ENCODE results near the gene CD300A.
A peak's percentile ranks its signal among the peaks of the same experiment; 100 is the strongest.
"Not testable (repeated sequence)": the region's sequence is repeated elsewhere in the genome, so short reads cannot be mapped to it uniquely, and the experiment has no call there.

Gene CD300A

DNA sequence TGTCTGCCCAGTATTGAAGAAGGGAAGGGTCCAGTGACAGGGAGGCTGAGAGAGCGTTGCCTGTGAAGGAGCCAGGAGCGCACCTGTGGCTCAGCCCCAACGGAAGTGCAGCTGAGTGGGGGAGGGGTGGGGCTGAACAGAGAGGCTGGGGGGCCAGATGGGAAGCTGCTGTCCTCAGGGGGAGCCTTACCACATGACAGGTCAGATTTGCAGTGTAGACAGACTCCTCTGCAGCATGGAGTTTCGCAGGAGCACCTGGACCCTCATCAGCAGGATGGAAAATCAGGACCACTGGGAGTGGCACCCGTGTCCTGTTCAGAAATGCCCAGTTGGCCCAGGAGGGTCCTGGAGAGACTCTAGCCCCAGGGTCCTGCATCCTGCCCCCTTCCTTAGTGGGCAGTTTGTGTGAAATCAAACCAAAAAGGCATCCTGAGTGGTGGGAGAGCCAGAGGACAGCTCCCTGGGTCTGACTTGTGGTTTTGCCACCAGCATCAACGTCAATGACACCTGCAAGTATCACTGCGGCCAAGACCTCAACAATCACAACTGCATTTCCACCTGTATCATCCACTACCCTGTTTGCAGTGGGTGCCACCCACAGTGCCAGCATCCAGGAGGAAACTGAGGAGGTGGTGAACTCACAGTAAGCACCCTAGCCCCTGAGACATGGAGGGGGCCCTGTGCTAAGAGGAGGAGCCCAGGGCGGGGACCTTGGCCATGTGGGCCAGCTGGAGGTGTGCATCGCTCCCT, 7.8 kb downstream of the CD300A start:
- DNase-seq = peak in 2 of 10 donors; percentile 35 to 41
- intact Hi-C loops (cut with DNase I) = no loop called here

- intact Hi-C loops (cut with DNase I) = no loop called here
- no peak for DNase-seq
Observed at GRCh38 chr17:74475189-74475588, 8.8 kb downstream of the CD300A start.

GRCh38 chr17:74477411-74477810, 11.0 kb downstream of the CD300A start:
- intact Hi-C loops (cut with DNase I) = no loop called here
- DNase-seq = peak in 2 of 10 donors; percentile 40 to 49

- peak in 2 of 10 donors; percentile 71 to 74 for DNase-seq
- intact Hi-C loops (cut with DNase I) = no loop called here
Observed at GRCh38 chr17:74478420-74479100, 12.1 kb downstream of the CD300A start.

DNA sequence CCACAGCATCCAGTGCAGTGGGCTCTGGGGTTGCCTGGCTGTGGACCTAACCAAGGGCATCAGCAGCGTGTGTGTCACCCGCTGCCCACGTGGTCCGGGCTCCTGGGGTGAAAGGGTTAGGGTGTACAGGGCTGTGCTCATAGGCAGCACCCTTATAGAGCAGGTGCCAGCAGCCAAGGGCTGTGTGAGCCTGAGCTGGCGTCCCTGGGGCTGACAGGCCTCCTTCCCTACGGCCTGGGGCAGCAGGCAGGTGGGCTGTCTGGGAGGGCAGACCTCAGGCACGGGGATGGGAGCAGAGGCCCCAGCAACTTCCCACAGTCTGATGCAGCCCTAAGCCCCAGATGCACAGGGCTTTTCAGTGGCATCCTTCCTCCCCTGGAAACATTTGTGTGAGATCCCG, 13.9 kb downstream of the CD300A start:
- intact Hi-C loops (cut with DNase I) = no loop called here
- peak in 2 of 10 donors; percentile 43 to 64 for DNase-seq

DNA sequence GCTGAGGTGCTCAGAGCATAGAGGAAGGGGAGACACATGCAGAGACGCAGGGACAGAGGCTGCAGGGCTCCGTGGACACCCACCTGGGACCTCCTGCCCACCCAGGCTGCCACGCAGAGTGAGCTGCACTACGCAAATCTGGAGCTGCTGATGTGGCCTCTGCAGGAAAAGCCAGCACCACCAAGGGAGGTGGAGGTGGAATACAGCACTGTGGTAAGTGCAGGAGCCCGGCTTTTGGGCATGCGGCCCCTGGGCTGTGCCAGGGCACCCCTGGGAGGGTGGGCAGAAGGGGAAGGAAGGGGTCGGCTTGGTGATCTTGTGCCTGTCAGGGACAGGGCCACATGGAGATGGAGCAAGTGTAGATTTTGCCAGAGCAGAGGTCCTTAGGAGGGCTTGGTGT, 15.2 kb downstream of the CD300A start:
- peak in 1 of 10 donors; percentile 75 for DNase-seq
- intact Hi-C loops (cut with DNase I) = no loop called here

DNA sequence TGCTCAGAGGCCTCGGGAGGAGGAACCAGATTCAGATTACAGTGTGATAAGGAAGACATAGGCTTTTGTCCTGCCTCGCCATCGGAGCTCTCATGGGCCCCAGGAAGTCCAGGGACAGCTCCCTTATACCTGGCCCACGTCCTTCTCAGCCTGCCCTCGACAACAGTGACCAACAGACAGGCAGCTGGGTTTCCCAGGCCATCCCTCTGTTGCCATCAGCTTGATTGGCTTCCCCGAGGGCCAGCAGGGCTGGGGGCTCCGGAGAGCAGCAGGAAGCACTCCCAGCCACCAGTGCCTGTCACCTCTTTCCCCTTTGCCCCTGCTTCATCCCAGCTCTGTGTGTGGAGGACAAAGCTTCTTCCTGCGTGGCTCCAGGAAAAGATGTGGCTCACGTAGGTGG, 17.6 kb downstream of the CD300A start:
- intact Hi-C loops (cut with DNase I) = no loop called here
- DNase-seq = peak in 1 of 10 donors; percentile 62

- peak in 1 of 10 donors; percentile 35 for DNase-seq
- intact Hi-C loops (cut with DNase I) = no loop called here
Observed at GRCh38 chr17:74485022-74485743, 18.7 kb downstream of the CD300A start.

DNA sequence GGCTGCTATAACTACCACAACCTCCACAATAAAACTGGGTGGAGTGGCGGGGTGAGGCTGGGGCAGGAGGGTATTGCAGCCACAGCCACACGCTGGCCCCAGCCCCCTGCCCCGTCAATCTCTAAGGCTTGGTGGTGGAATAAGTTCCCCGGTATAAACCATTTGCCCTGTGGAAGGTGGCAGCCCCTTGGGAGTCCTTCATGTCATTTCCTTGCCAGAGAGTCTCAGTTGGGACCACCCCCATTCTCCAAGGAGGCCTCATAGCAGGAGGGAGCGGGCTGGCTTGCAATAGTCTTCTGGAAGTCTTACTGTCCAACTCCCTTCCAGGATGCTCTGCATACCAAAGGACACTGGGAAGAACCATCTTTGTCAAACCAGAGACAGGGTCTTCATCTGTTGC, 19.4 kb downstream of the CD300A start:
- DNase-seq = peak in 1 of 10 donors; percentile 11
- intact Hi-C loops (cut with DNase I) = no loop called here

DNA sequence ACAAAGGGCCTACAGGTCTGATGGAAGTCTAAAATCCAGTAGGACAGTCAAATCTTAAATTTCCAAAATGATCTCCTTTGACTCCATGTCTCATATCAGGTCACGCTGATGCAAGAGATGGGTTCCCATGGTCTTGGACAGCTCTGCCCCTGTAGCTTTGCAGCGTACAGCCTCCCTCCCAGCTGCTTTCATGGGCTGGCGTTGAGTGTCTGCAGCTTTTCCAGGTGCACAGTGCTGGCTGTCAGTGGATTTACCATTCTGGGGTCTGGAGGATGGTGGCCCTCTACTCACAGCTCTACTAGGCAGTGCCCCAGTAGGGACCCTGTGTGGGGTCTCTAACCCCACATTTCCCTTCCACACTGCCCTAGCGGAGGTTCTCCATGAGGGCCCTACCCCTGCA, 21.8 kb downstream of the CD300A start:
- DNase-seq = peak in 1 of 10 donors; percentile 56
- intact Hi-C loops (cut with DNase I) = not testable (repeated sequence)

- intact Hi-C loops (cut with DNase I) = loop anchor here (10.0 kb wide), 1 partner anchor 186 kb away; no protein-coding TSS in a partner anchor
- DNase-seq = peak in 1 of 10 donors; percentile 60
Observed at GRCh38 chr17:74490716-74491115, 24.3 kb downstream of the CD300A start.

GRCh38 chr17:74491626-74492025, 25.2 kb downstream of the CD300A start:
- intact Hi-C loops (cut with DNase I) = loop anchor here (10.0 kb wide), 1 partner anchor 187 kb away; no protein-coding TSS in a partner anchor
- DNase-seq = peak in 1 of 10 donors; percentile 24

DNA sequence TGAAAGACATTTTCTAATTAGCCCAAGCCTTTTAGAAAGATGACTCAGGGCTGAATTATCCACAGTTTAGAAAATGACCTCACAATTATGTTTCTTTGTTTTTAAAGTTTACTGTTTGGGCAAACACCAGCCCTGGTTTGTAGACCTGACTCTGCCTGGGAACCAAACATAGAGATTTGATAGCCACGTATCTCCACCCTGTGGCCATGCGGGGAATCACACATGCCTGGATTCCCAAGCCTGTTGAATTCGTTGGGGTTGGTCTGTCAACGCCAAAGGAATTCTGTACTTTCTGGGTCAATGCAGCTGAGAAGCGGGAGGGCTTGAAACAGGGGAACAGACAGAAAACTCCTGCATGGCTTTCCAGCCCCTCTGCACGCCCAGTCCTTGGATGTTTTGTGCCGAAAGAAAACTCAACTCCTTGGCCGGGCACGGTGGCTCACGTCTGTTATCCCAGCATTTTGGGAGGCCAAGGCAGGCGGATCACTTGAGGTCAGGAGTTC, 26.9 kb downstream of the CD300A start:
- intact Hi-C loops (cut with DNase I) = loop anchor here (10.0 kb wide), 1 partner anchor 189 kb away; no protein-coding TSS in a partner anchor

DNA sequence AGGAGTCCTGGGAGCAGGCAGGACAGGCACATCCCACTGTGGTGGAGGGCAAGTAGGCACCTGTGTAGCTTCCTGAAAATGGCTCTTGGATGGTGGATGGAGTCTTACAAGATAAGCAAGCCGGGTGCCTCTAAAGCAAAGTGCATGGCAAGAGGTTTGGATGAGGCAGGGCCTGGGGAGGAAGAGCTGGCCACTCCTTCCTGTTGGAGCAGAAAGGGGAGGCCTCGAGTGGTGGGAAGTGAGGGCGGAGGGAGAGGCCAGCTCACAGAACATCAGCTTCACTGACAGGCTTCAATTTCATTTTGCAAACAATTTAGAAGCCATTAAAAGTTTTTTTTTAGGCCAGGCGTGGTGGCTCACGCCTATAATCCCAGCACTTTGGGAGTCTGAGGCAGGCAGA, 31.0 kb downstream of the CD300A start:
- intact Hi-C loops (cut with DNase I) = loop anchor here (10.0 kb wide), 1 partner anchor 193 kb away; no protein-coding TSS in a partner anchor
- peak in 1 of 10 donors; percentile 28 for DNase-seq

More for the DNA sequence above, 26.9 kb downstream of the CD300A start:
- DNase-seq = peak; percentile 50 to 94 (median 76)

- DNase-seq = peak in 1 of 10 donors; percentile 43
Observed at GRCh38 chr17:74499992-74500391, 33.6 kb downstream of the CD300A start.

DNA sequence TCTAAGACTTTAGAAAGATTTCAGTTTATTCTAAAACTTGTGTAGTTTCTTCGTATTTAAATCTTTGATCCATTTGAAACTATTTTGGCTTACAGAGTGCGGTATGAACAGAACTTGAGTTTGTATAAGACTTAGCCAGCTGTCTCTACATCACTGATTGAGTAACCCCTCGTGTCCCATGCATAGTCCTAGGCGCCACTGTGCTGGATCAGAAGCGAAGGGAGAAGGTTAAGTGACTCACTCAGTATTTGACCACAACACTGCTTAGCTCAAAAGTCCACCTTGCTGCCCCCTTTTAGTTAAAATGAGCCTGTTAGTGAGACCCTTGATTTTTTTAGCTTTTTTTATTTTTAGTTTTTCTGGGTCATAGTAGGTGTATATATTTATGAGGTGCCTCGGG, 36.4 kb downstream of the CD300A start:
- intact Hi-C loops (cut with DNase I) = no loop called here
- DNase-seq = peak in 1 of 10 donors; percentile 27

More at GRCh38 chr17:74499992-74500391, 33.6 kb downstream of the CD300A start:
- intact Hi-C loops (cut with DNase I) = loop anchor here (10.0 kb wide), 1 partner anchor 195 kb away; no protein-coding TSS in a partner anchor

- DNase-seq; intact Hi-C loops (cut with DNase I): not testable (repeated sequence)
Observed at GRCh38 chr17:74503949-74504348, 37.5 kb downstream of the CD300A start.

DNA sequence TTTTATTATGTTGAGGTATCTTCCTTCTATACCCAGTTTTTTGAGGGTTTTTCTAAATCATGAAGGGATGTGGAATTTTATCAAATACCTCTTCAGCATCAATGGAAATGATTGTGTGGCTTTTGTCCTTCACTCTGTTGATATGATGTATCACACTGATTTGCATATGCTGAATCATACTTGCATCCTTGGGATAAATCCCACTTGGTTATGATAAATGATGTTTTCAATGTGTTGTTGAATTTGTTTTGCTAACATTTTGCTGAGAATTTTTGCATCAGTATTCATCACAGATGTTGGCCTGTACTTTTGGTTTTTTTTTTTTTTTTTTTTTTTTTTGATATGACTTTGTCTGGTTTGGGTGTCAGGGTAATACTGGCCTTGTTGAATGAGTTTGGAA, 41.7 kb downstream of the CD300A start:
- DNase-seq = no peak
- intact Hi-C loops (cut with DNase I) = no loop called here

DNA sequence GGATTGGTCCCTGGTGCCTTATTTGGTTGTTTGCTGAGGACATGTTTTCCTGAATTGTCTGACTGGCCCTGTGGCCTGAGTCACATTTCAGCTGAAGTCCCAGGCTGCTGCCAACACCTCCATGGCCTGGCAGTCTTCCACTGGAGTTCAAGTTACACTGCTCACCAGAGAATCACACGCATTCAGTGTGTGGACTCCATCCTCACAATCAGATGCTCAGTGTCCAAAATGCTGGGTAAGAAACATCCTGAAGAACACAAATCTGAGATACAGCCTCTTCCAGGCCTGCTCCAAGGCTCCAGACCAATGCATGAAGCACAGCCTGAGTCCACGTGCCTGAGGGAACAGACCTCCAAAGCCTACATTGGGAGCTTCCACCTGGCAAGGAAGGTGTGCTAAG, 45.6 kb downstream of the CD300A start:
- no peak for DNase-seq
- intact Hi-C loops (cut with DNase I) = no loop called here

DNA sequence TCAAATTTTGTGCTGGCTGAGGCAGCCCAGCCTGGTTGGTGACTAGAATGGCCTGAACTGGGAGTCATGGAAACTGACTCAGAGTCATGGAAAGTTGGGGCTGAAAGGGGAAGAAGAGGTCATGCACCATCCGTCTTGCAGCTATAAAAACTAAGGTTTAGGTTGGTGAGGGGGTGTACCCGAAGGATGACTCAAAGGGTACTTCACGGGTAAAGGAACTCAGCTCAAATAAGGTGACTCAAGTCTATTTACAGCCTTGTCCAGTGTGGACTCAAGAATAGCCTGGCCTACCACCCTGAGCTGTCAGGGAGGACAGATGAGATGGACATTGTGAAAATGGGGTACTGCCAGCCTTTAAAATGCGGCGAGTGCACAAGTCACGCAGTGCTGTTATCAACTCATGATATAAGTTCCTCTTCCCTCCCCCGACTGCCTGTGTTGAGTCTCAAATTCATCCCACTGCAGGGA, 46.2 kb downstream of the CD300A start:
- DNase-seq = no peak
- intact Hi-C loops (cut with DNase I) = no loop called here
